K562 (cell line): ENCODE measurements around the gene LRCOL1. TPM values are rescaled to one million over a fixed set of nuclear protein-coding genes. Genes with fewer than 3 reads are reported as not detected.
A peak's percentile ranks its signal among the peaks of the same experiment; 100 is the strongest.

Experiments
- ATAC-seq: fragments of 200-7000 bp; cut with Tn5 transposase; 3 replicates; pipeline ENCODE4 v1.9.1; 2020; ENCODE audit warnings: moderate library complexity
- BruUV-seq: library from RNA; stranded (reverse); fragments of 400-500 nt; replicated peaks from 2 replicates; lab custom pipeline; 2021; lab: Mats Ljungman, UMichigan
- CTCF ChIA-PET: fragments of 300-600 bp; formaldehyde crosslinking; extraction: SDS; loops from one replicate; lab custom pipeline; 2021; ENCODE audit warnings: low intra/inter-chr PET ratio; lab: Yijun Ruan, JAX
- POLR2A ChIA-PET: fragments of 300-600, 350-650 bp; sonication (Branson Sonifier 250); formaldehyde crosslinking; extraction: SDS; loops from one replicate; lab custom pipeline; 2021; ENCODE audit warnings: antibody characterized with exemption, inconsistent platforms; lab: Yijun Ruan, JAX
- DNase-seq, 4 experiments: peaks; one replicate each; pipeline versions ENCODE4 v3.0.0 to v3.0.0-alpha.2; 2011 to 2018; ENCODE audit warnings: low spot score in 3 of 4, mixed read lengths in 3 of 4; ENCODE audit errors: extremely low read depth in 1 of 4
- FAIRE-seq: peaks from 2 replicates; lab custom pipeline; 2011; peaks lifted over from hg19 to GRCh38; lab: Jason Lieb, UNC
- H2AFZ ChIP-seq: 2 replicates; pipeline ENCODE4 v1.6.0; 2011; ENCODE audit warnings: low read depth, low read length, control low read depth, inconsistent platforms
- H3K27ac ChIP-seq: fragments of 200-600 bp; 3 replicates; pipeline ENCODE4 v1.8.0; 2011; ENCODE audit warnings: low read depth, mild to moderate bottlenecking, control low read depth, inconsistent platforms, low read length, moderate library complexity, mixed read lengths; ENCODE audit errors: extremely low read depth
- H3K27me3 ChIP-seq, 2 experiments: fragments of 300-600 bp in 1 of 2; 2 replicates in 1 of 2; 3 replicates in 1 of 2; pipeline versions ENCODE4 v1.6.0 to v1.8.0; 2011; ENCODE audit warnings: inconsistent platforms in 2 of 2, low read length in 2 of 2, mild to moderate bottlenecking in 1 of 2, mixed read lengths in 1 of 2, moderate library complexity in 1 of 2; ENCODE audit not compliant: control insufficient read depth in 2 of 2, insufficient read depth in 2 of 2
- H3K36me3 ChIP-seq: fragments of 300-600 bp; 3 replicates; pipeline ENCODE4 v1.8.0; 2011; ENCODE audit warnings: mild to moderate bottlenecking, low read length, inconsistent platforms; ENCODE audit not compliant: control insufficient read depth, insufficient read depth
- H3K4me1 ChIP-seq, 2 experiments: fragments of 200-600 bp in 1 of 2; replicated peaks in 1 of 2; 2 replicates in 1 of 2; 3 replicates in 1 of 2; pipeline versions ENCODE4 v1.5.1 to v1.8.0; 2011; ENCODE audit warnings: inconsistent platforms in 2 of 2, low read length in 2 of 2, mild to moderate bottlenecking in 1 of 2, mixed read lengths in 1 of 2, moderate library complexity in 1 of 2; ENCODE audit not compliant: control insufficient read depth in 2 of 2, insufficient read depth in 2 of 2
- H3K4me2 ChIP-seq: 2 replicates; pipeline ENCODE4 v1.6.1; 2011; ENCODE audit warnings: low read length, control low read depth, inconsistent platforms, mixed read lengths; ENCODE audit not compliant: insufficient read depth
- H3K4me3 ChIP-seq: fragments of 200-600 bp; sonication (generic), shearing (Covaris generic); 2 replicates; pipeline ENCODE4 v1.5.1; 2016; ENCODE audit warnings: control low read depth, inconsistent platforms
- H3K79me2 ChIP-seq: fragments of 200-600 bp; 3 replicates; pipeline ENCODE4 v1.8.0; 2011; ENCODE audit warnings: low read length, inconsistent platforms; ENCODE audit not compliant: control insufficient read depth, insufficient read depth
- H3K9ac ChIP-seq, 2 experiments: 2 replicates each; pipeline versions ENCODE4 v1.6.0 to v1.6.1; 2011; ENCODE audit warnings: low read depth in 2 of 2, low read length in 2 of 2, control low read depth in 1 of 2, inconsistent platforms in 1 of 2, mild to moderate bottlenecking in 1 of 2, mixed read lengths in 1 of 2; ENCODE audit not compliant: insufficient read depth in 1 of 2
- H3K9me1 ChIP-seq: one replicate; pipeline ENCODE4 v1.6.0; 2011; ENCODE audit warnings: inconsistent platforms, mild to moderate bottlenecking, low read length, moderate library complexity; ENCODE audit not compliant: control insufficient read depth, insufficient read depth
- H3K9me3 ChIP-seq: replicated peaks from 2 replicates; pipeline ENCODE4 v1.5.1; 2011; ENCODE audit warnings: low read depth, low read length, inconsistent platforms; ENCODE audit not compliant: control insufficient read depth, insufficient read depth
- H4K20me1 ChIP-seq: replicated peaks from 2 replicates; pipeline ENCODE4 v1.6.1; 2011; ENCODE audit warnings: low read length, inconsistent platforms, mixed read lengths; ENCODE audit not compliant: control insufficient read depth, insufficient read depth
- ARID3B ChIP-seq: fragments of 250-450 bp; sonication (Bioruptor Pico); IDR thresholded peaks from 2 replicates; pipeline ENCODE4 v1.4.0; 2020; ENCODE audit warnings: borderline replicate concordance
- ARNT ChIP-seq, 2 experiments: fragments of 450-650 bp; IDR thresholded peaks; 2 replicates each; pipeline ENCODE4 v1.6.1; 2016; ENCODE audit warnings: mild to moderate bottlenecking in 1 of 2
- BRF1 ChIP-seq: IDR thresholded peaks from 3 replicates; pipeline ENCODE4 v1.6.1; 2011; ENCODE audit warnings: borderline replicate concordance, mild to moderate bottlenecking; ENCODE audit not compliant: insufficient read length; ENCODE audit errors: extremely low read depth
- HDAC3 ChIP-seq: fragments of 450-650 bp; IDR thresholded peaks from 2 replicates; pipeline ENCODE4 v1.6.1; 2018; ENCODE audit warnings: borderline replicate concordance, mild to moderate bottlenecking, moderate library complexity; ENCODE audit not compliant: partially characterized antibody
- ZNF146 ChIP-seq: IDR thresholded peaks from one replicate; pipeline ENCODE4 v1.6.1; 2018; ENCODE audit warnings: missing compliant biosample characterization; ENCODE audit not compliant: unreplicated experiment
- ZNF449 ChIP-seq: fragments of 250-450 bp; sonication (Bioruptor Pico); IDR thresholded peaks from 2 replicates; pipeline ENCODE4 v1.8.0; 2022; ENCODE audit warnings: moderate library complexity, mild to moderate bottlenecking, inconsistent platforms
- WGBS: fragments of 100-300 bp; shearing (Covaris generic); methylation state at CpG from one replicate; pipeline ENCODE4 v1.1.6; 2016; ENCODE audit warnings: low coverage, mixed read lengths; ENCODE audit not compliant: insufficient coverage; ENCODE audit errors: missing lambda C conversion rate; 5-methylcytosine and 5-hydroxymethylcytosine counted together
- in situ Hi-C: fragments of 300-500 bp; cut with MboI; formaldehyde crosslinking; loops from 4 replicates; pipeline ENCODE4 v1.15.0; 2018; ENCODE audit warnings: inconsistent platforms, mixed read lengths
- intact Hi-C: fragments of 100-400 bp; cut with micrococcal nuclease; formaldehyde crosslinking; loops from 2 replicates; pipeline ENCODE4 v1.14.2; 2022
- polyA plus RNA-seq, 8 experiments: library from polyadenylated mRNA; depleted of rRNA in 4 of 8; stranded (reverse) in 5 of 8; unstranded in 3 of 8; fragments of >200 nt; fragmentation: Nextera tagmentation in 2 of 8; fragmentation: Illumina TruSeq in 1 of 8; extraction: Ambion mirVana in 2 of 8; extraction: Trizol in 1 of 8; gene quantifications; 2 replicates each; pipeline versions ENCODE4 v1.2.1 to v1.2.3, GENCODE V29; 2011 to 2014; ENCODE audit warnings: inconsistent platforms in 1 of 8, missing spikeins in 1 of 8
- total RNA-seq, 7 experiments: library from RNA; depleted of rRNA in 6 of 7; stranded (reverse); fragments of >200 nt in 6 of 7; fragmentation: Illumina TruSeq in 2 of 7; extraction: Trizol in 2 of 7; gene quantifications; 2 replicates each; pipeline versions ENCODE4 v1.2.1 to v1.2.3, GENCODE V29; 2011 to 2021; ENCODE audit warnings: low replicate concordance in 1 of 7
- TF ChIP-seq, protein P1 (sequence below): fragments of 200-400 bp; formaldehyde crosslinking; IDR thresholded peaks from 2 replicates; pipeline ENCODE4 v1.6.1; 2017; ENCODE audit warnings: mild to moderate bottlenecking, low read depth, low read length, moderate library complexity

Gene LRCOL1
- total and polyA plus RNA-seq, 9 of the 15 experiments (the other 6 are each of a cell fraction or from before 2014, with no cell fraction given): not detected

DNA sequence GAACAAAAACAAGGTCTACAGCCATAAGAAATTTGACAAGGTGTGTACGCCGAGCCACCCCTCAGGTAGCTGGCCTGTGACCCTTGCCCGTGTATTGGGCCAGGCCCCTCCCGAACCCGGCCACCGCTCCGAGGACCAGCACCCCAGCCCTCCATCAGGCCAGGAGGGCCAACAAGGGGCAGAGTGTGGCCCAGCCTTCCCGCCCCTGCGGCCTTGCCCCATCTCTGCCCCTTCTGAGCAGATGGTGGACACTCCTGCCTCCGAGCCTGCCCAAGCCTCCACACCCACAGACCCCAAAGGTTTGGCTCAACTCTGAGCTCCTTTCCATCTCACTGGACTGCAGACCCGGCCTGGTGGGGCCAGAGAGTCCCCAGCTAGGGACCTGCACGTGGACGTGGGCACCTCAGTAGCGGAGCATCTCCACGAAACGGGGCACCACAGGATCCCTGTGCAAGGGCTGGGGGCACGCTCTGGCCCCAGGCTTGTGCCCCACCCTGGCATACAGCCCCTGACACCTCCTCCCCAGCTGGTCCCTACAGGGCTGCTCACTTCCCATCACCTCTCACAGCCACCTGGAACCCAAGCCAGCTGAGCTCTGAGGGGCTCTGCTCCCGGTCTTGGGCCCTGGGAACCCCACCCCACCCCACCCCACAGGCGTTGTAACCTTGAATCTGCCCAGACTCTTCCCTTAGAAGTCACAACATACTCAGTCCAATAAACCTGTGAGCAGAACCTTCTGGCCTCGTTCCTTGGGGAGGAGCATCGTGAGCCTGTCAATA, 11.5 kb upstream of the LRCOL1 start:
- intact Hi-C loops (no loop called here), in situ Hi-C loops (no loop called here)
- no TSS peak for BruUV-seq
- Histone ChIP-seq H3K36me3 (peaks cover 40% of the 10 kb centered on the region; the same call in 2 of the 3 replicates), H3K27me3 (no peaks in the 10 kb centered on the region), H3K9ac (peak overlapping the region in 1 of 2 experiments; percentile 68; a peak in 1 of 4 replicates), H2AFZ (no peak overlapping the region), H3K4me1 (peaks cover 12 to 55% of the 10 kb centered on the region in 2 experiments; a peak in 4 of 5 replicates), H3K4me2 (no peak overlapping the region), H4K20me1 (0 out of 2 replicates have a peak, but pooled peaks cover 3% of the 10 kb centered on the region), H3K9me3 (peaks cover 4% of the 10 kb centered on the region), H3K27ac (no peak overlapping the region), H3K9me1 (no peaks in the 10 kb centered on the region), H3K79me2 (no peaks in the 10 kb centered on the region), H3K4me3 (no peak overlapping the region)
- POLR2A ChIA-PET: interaction anchor here (0.8 to 1.9 kb wide), 3 partner anchors 12 to 17 kb away, joined by 3 to 8 read pairs (median 5); partner anchors contain the start of gene LRCOL1
- WGBS: 73% methylated on average over 13 of the region's 21 CpGs
- DNase-seq (no peak), ATAC-seq (peak; percentile 4), FAIRE-seq (no peak)
- CTCF ChIA-PET: no interaction called here
- no peak for TF ChIP-seq BRF1
- TF ChIP-seq, protein P1, sequence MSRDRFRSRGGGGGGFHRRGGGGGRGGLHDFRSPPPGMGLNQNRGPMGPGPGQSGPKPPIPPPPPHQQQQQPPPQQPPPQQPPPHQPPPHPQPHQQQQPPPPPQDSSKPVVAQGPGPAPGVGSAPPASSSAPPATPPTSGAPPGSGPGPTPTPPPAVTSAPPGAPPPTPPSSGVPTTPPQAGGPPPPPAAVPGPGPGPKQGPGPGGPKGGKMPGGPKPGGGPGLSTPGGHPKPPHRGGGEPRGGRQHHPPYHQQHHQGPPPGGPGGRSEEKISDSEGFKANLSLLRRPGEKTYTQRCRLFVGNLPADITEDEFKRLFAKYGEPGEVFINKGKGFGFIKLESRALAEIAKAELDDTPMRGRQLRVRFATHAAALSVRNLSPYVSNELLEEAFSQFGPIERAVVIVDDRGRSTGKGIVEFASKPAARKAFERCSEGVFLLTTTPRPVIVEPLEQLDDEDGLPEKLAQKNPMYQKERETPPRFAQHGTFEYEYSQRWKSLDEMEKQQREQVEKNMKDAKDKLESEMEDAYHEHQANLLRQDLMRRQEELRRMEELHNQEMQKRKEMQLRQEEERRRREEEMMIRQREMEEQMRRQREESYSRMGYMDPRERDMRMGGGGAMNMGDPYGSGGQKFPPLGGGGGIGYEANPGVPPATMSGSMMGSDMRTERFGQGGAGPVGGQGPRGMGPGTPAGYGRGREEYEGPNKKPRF: no peak
- no peak for TF ChIP-seq ARNT (IDR thresholded peaks at IDR 0.05)
- TF ChIP-seq ARID3B (CRISPR knock-in tag): no peak
- TF ChIP-seq HDAC3: no peak
- TF ChIP-seq ZNF449 (CRISPR knock-in tag): no peak
- TF ChIP-seq ZNF146: no peak
